Measurements from ENCODE around the gene RNF182. TPM values are rescaled to one million over a fixed set of nuclear protein-coding genes. Genes with fewer than 3 reads are reported as not detected.
A peak's percentile ranks its signal among the peaks of the same experiment; 100 is the strongest.

The RNF182 gene
- total RNA-seq, 4 donors from 2014 or later = under 0.01 to 0.41 (median 0.34) TPM; not detected in 1

GRCh38 chr6:13923527-13924145 lies 1.1 kb upstream of the RNF182 start:
- TF ChIP-seq CTCF (IDR thresholded peaks at IDR 0.05) = no peak
- TF ChIP-seq POLR2A (IDR thresholded peaks at IDR 0.05) = no peak
- Histone ChIP-seq H3K27me3 (peaks cover 17 to 35% of the 10 kb centered on the region in 2 donors), H3K9me3 (peaks cover 0 to 5% of the 10 kb centered on the region in 2 donors), H3K4me1 (peaks cover 0 to 9% of the 10 kb centered on the region in 2 donors), H3K4me3 (no peak overlapping the region), H3K27ac (no peak overlapping the region), H3K36me3 (no peaks in the 10 kb centered on the region)
- intact Hi-C loops (cut with DNase I; ENCODE audit: low total_unique reads) = no loop called here
- no peak for DNase-seq

GRCh38 chr6:13924146-13924948 lies 405 bp upstream of the RNF182 start:
- no peak overlapping the region for H3K27ac ChIP-seq
- intact Hi-C loops (cut with DNase I; ENCODE audit: low total_unique reads) = no loop called here
- H3K27me3 ChIP-seq = peaks cover 17 to 42% of the 10 kb centered on the region in 2 donors
- peaks cover 0 to 5% of the 10 kb centered on the region in 2 donors for H3K9me3 ChIP-seq
- DNase-seq = peak; percentile 14 to 31
- peaks cover 0 to 9% of the 10 kb centered on the region in 2 donors for H3K4me1 ChIP-seq
- TF ChIP-seq CTCF (IDR thresholded peaks at IDR 0.05) = no peak
- no peak for TF ChIP-seq POLR2A (IDR thresholded peaks at IDR 0.05)
- H3K4me3 ChIP-seq = peak overlapping the region; percentile 20 to 39
- H3K36me3 ChIP-seq = no peaks in the 10 kb centered on the region

GRCh38 chr6:13926378-13926777 lies 1.6 kb downstream of the RNF182 start:
- no peak for DNase-seq
- H3K27ac ChIP-seq = no peak overlapping the region
- H3K36me3 ChIP-seq = no peaks in the 10 kb centered on the region
- peaks cover 17 to 44% of the 10 kb centered on the region in 2 donors for H3K27me3 ChIP-seq
- H3K4me1 ChIP-seq = peaks cover 0 to 9% of the 10 kb centered on the region in 2 donors
- intact Hi-C loops (cut with DNase I; ENCODE audit: low total_unique reads) = no loop called here
- H3K4me3 ChIP-seq = no peak overlapping the region
- peaks cover 0 to 5% of the 10 kb centered on the region in 2 donors for H3K9me3 ChIP-seq
- TF ChIP-seq POLR2A (IDR thresholded peaks at IDR 0.05) (no peak), CTCF (IDR thresholded peaks at IDR 0.05) (no peak)

GRCh38 chr6:13927203-13927602 lies 2.5 kb downstream of the RNF182 start:
- peaks cover 17 to 44% of the 10 kb centered on the region in 2 donors for H3K27me3 ChIP-seq
- H3K4me3 ChIP-seq = no peak overlapping the region
- H3K9me3 ChIP-seq = peaks cover 0 to 5% of the 10 kb centered on the region in 2 donors
- no peaks in the 10 kb centered on the region for H3K36me3 ChIP-seq
- no peak for DNase-seq
- intact Hi-C loops (cut with DNase I; ENCODE audit: low total_unique reads) = no loop called here
- no peak for TF ChIP-seq POLR2A (IDR thresholded peaks at IDR 0.05)
- TF ChIP-seq CTCF (IDR thresholded peaks at IDR 0.05) = no peak
- H3K4me1 ChIP-seq = peaks cover 0 to 9% of the 10 kb centered on the region in 2 donors
- H3K27ac ChIP-seq = no peak overlapping the region

GRCh38 chr6:13929196-13929595 lies 4.4 kb downstream of the RNF182 start:
- no peak for DNase-seq
- Histone ChIP-seq H3K4me1 (peaks cover 0 to 9% of the 10 kb centered on the region in 2 donors), H3K36me3 (no peaks in the 10 kb centered on the region), H3K27ac (no peak overlapping the region), H3K9me3 (peaks cover 0 to 5% of the 10 kb centered on the region in 2 donors), H3K27me3 (peaks cover 17 to 44% of the 10 kb centered on the region in 2 donors), H3K4me3 (no peak overlapping the region)
- no peak for TF ChIP-seq CTCF (IDR thresholded peaks at IDR 0.05)
- intact Hi-C loops (cut with DNase I; ENCODE audit: low total_unique reads) = no loop called here

Data from uterus (tissue), 4 donors.